Daoy (cell line): ENCODE data around the gene HLX. TPM values are rescaled to one million over a fixed set of nuclear protein-coding genes. Genes with fewer than 3 reads are reported as not detected.

ENCODE experiments used
- DNase-seq: peaks from one replicate; pipeline ENCODE4 v3.0.0-alpha.2; 2015; ENCODE audit warnings: low read depth
- total RNA-seq: library from RNA; depleted of rRNA; stranded (reverse); fragments of >200 nt; shearing (Covaris generic); gene quantifications from 2 replicates; pipeline ENCODE4 v1.2.3, GENCODE V29; 2014; rRNA removed

The HLX gene
- total RNA-seq, 1 experiment from 2014 or later, result 2.8 TPM

GRCh38 chr1:220924331-220924970 is 45.2 kb downstream of the HLX start:
- DNase-seq, result no peak

GRCh38 chr1:220925707-220926106 is 46.5 kb downstream of the HLX start:
- no peak for DNase-seq

- DNase-seq, result no peak
Observed at GRCh38 chr1:220926146-220926545, 46.9 kb downstream of the HLX start.

GRCh38 chr1:220927442-220927841 is 48.2 kb downstream of the HLX start:
- no peak for DNase-seq

GRCh38 chr1:220928320-220928719 is 49.1 kb downstream of the HLX start:
- DNase-seq, result no peak

GRCh38 chr1:220928725-220929300 is 49.6 kb downstream of the HLX start:
- DNase-seq, result no peak

GRCh38 chr1:220929304-220929703 is 50.1 kb downstream of the HLX start:
- no peak for DNase-seq

Other genes with a start within 250 kb of the HLX start
- gene C1orf115, start 189.1 kb upstream of the HLX start, total RNA-seq, result 3.1 and 5.3 TPM in 2 replicates
- 1.8 and 3.8 TPM in 2 replicates for gene MTARC2, start 131.1 kb upstream of the HLX start, total RNA-seq
- gene MTARC1, start 92.5 kb upstream of the HLX start, total RNA-seq, result 1.5 and 3.9 TPM in 2 replicates